Measurements from ENCODE around the gene WDR86. TPM values are rescaled to one million over a fixed set of nuclear protein-coding genes. Genes with fewer than 3 reads are reported as not detected.

Gene WDR86
- total and polyA plus RNA-seq, 2 of the 8 experiments (the other 6 are each of a cell fraction or from before 2014, with no cell fraction given), result 12.7 to 15.8 TPM

GRCh38 chr7:151372612-151373265 is 37.1 kb downstream of the WDR86 start:
- H4K8ac ChIP-seq (ENCODE audit: extremely low read depth, insufficient read depth, low read length), result no peak overlapping the region
- H3K14ac ChIP-seq (ENCODE audit: insufficient read length), result no peak overlapping the region
- H2BK5ac ChIP-seq (ENCODE audit: low read depth, low read length), result no peak overlapping the region
- H3K9me3 ChIP-seq (ENCODE audit: insufficient read depth in 2 of 2, low read depth in 1 of 2, low read length in 1 of 2), result no peaks in the 10 kb centered on the region
- no peaks in the 10 kb centered on the region; a peak in 1 of 7 replicates for H3K27me3 ChIP-seq (replicated peaks in 1 of 4; ENCODE audit: control insufficient read depth in 3 of 4, extremely low read depth in 1 of 4, insufficient read depth in 3 of 4, low read length in 3 of 4)
- H3K56ac ChIP-seq (replicated peaks; ENCODE audit: insufficient read length, low read depth, low read length), result no peak overlapping the region
- no peak overlapping the region for H3K4ac ChIP-seq (replicated peaks; ENCODE audit: insufficient read length, low read depth, low read length)
- peaks cover 0 to 2% of the 10 kb centered on the region in 2 experiments for H4K20me1 ChIP-seq (replicated peaks in 1 of 2; ENCODE audit: control insufficient read depth in 1 of 2, insufficient read depth in 2 of 2, low read length in 2 of 2)
- no peaks in the 10 kb centered on the region for H3K23me2 ChIP-seq (ENCODE audit: low read depth, low read length)
- no peaks in the 10 kb centered on the region for H3K79me1 ChIP-seq (ENCODE audit: low read depth, low read length)
- peaks cover 0 to 9% (median 3%) of the 10 kb centered on the region in 4 experiments; a peak in 3 of 7 replicates for H3K4me1 ChIP-seq (replicated peaks in 1 of 4; ENCODE audit: control insufficient read depth in 3 of 4, insufficient read depth in 4 of 4, low read length in 3 of 4)
- WGBS, 2 experiments (ENCODE audit: extremely low coverage in 1 of 2, insufficient coverage in 1 of 2, insufficient read length in 1 of 2, insufficient replicate concordance in 2 of 2, low coverage in 1 of 2, low lambda C conversion rate in 2 of 2, missing lambda C conversion rate in 1 of 2), result 81% methylated on average over 9 of the region's 10 CpGs; no CpG with 5 or more reads in 1 of the 2 experiments
- H3K27ac ChIP-seq (ENCODE audit: low read depth, low read length), result no peak overlapping the region
- H3K4me2 ChIP-seq (ENCODE audit: insufficient read depth in 1 of 2, low read depth in 2 of 2, low read length in 2 of 2), result peak overlapping the region in 1 of 2 experiments; percentile 28; a peak in 2 of 4 replicates
- H2BK20ac ChIP-seq (ENCODE audit: low read length), result no peak overlapping the region
- H3K4me3 ChIP-seq (ENCODE audit: extremely low read depth in 1 of 4, insufficient read depth in 2 of 4, low read depth in 3 of 4, low read length in 4 of 4), result no peak overlapping the region
- no peak overlapping the region for H4K5ac ChIP-seq (ENCODE audit: insufficient read length, low read depth, low read length)
- no peak overlapping the region for H2BK120ac ChIP-seq (replicated peaks; ENCODE audit: low read depth, low read length)
- no peak overlapping the region for H4K91ac ChIP-seq (replicated peaks; ENCODE audit: insufficient read length, low read length)
- no peak overlapping the region for H2BK15ac ChIP-seq (ENCODE audit: low read length)
- DNase-seq (ENCODE audit: low read depth in 1 of 2, low spot score in 2 of 2) (peak in 1 of 2 experiments; percentile 47), FAIRE-seq (no peak)
- no peak overlapping the region for H3K18ac ChIP-seq (ENCODE audit: extremely low read depth, low read length)
- no peak overlapping the region for H3K9ac ChIP-seq (replicated peaks in 1 of 4; ENCODE audit: extremely low read depth in 1 of 4, low read depth in 3 of 4, low read length in 3 of 4)
- H3K23ac ChIP-seq (ENCODE audit: insufficient read length), result no peak overlapping the region
- H2BK12ac ChIP-seq (ENCODE audit: low read depth, low read length), result no peak overlapping the region; the same call in 1 of the 2 replicates
- H2AK5ac ChIP-seq (ENCODE audit: low read depth, low read length), result no peak overlapping the region
- no peaks in the 10 kb centered on the region for H3K79me2 ChIP-seq (ENCODE audit: control insufficient read depth in 1 of 2, insufficient read depth in 2 of 2, low read length in 2 of 2)
- CTCF ChIA-PET (ENCODE audit: partially characterized antibody), result interaction anchor here (0.6 to 16.9 kb wide), 12 partner anchors 10 to 247 kb away, joined by 3 to 185 read pairs (median 4); no protein-coding TSS in a partner anchor
- peaks cover 0 to 16% (median 4%) of the 10 kb centered on the region in 4 experiments; a peak in 5 of 8 replicates for H3K36me3 ChIP-seq (ENCODE audit: control insufficient read depth in 2 of 4, insufficient read depth in 4 of 4, low read length in 3 of 4)
- H2AFZ ChIP-seq (ENCODE audit: low read length), result no peak overlapping the region
- POLR2A ChIA-PET (ENCODE audit: partially characterized antibody), result no interaction called here
- no peak for TF ChIP-seq HDAC6 (IDR thresholded peaks at IDR 0.05; ENCODE audit: low read depth, low read length)
- no peak for TF ChIP-seq EGR1 (IDR thresholded peaks at IDR 0.05; ENCODE audit: borderline replicate concordance, low read depth, low read length)
- no peak for TF ChIP-seq SP4 (IDR thresholded peaks at IDR 0.05; ENCODE audit: low read length)
- no peak for TF ChIP-seq CBX5 (IDR thresholded peaks at IDR 0.05; ENCODE audit: low read depth, low read length)
- no peak for TF ChIP-seq SIRT6 (IDR thresholded peaks at IDR 0.05; ENCODE audit: low read length)
- no peak for TF ChIP-seq BRCA1 (IDR thresholded peaks at IDR 0.05; ENCODE audit: low read depth, low read length)
- no peak for TF ChIP-seq GTF2F1 (IDR thresholded peaks at IDR 0.05; ENCODE audit: borderline replicate concordance, low read depth, low read length)
- TF ChIP-seq FOSL1 (IDR thresholded peaks at IDR 0.05; ENCODE audit: insufficient read depth, low read depth, low read length), result no peak
- no peak for TF ChIP-seq SAP30 (IDR thresholded peaks at IDR 0.05; ENCODE audit: insufficient read depth, insufficient replicate concordance, low read length)
- no peak for TF ChIP-seq EP300 (IDR thresholded peaks at IDR 0.05; ENCODE audit: borderline replicate concordance in 1 of 2, low read depth in 2 of 2, low read length in 2 of 2)
- no peak for TF ChIP-seq BCL11A (IDR thresholded peaks at IDR 0.05; ENCODE audit: low read depth in 2 of 2, low read length in 2 of 2)
- no peak for TF ChIP-seq JUN (IDR thresholded peaks at IDR 0.05; ENCODE audit: low read depth, low read length)
- TF ChIP-seq TAF7 (optimal IDR thresholded peaks at IDR 0.05; ENCODE audit: borderline replicate concordance, low read depth, low read length), result no peak
